HG03378 (cell line): ENCODE results near the gene SCNM1.
"Not testable (repeated sequence)": the region's sequence is repeated elsewhere in the genome, so short reads cannot be mapped to it uniquely, and the experiment has no call there.

Source experiments
- ATAC-seq: cut with Tn5 transposase; IDR thresholded peaks from one replicate; pipeline ENCODE4 v1.9.1; 2021; ENCODE audit warnings: mild to moderate bottlenecking, moderate library complexity; ENCODE audit not compliant: unreplicated experiment

SCNM1 gene

DNA sequence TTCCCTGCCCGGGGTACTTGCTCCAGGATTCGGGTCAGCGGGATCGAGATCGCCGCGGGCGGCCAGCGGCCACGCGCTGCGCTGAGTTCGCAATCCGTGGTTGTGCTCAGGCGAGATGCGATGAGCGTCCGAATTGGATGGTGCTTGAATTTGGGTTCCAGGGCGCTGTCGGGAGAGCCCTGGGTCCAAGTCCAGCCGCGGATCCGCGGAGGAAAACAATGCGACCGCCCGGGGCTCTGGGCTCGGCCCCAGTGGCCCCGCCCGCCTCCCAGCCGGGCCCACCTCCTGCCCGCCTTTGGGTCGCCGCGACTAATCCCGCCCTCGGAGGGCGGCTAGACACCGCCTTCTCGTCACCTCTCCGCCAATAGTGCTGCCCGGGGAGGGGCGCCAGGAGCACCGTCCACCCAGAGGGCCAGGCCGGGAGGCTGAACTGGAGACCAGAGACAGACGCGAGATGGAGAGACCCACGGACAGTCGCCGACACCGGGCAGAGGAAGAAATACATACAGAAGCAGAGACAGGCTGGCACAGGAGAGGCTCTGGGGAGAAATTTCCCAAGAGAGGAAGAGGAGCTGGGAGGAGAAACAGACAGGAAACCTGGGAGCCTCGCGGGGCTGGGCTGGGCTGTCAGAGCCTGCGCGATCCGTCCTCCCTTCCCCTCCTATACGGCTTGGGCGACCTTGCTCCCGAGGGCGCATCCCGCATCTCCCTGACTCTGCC lies 19.4 kb upstream of the SCNM1 start, which contains the start of gene SEMA6C:
SEMA6C (minus strand) TSS at position 220 of the 720 bp plus-strand sequence. CDS start 4,010 bp downstream, outside the sequence.
- ATAC-seq = peak; percentile 84

DNA sequence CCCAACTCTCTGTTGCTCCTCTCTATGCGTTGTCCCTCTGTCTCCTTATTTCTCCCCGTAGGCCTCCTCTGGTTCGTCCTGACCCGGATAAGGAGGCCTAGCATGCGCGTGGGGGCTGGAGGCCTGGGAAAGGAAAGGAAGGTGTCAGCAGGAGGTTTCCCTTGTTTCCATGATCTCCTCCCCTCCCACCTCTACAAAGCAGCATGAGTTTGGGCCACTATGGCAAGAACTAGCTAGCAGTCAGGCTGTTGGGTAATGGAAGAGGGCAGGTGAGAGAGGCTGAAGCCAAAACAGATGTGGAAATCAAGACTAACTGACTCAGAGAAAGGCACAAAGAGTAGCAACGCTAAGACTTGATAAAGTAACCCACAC lies 18.8 kb upstream of the SCNM1 start:
- no peak for ATAC-seq

DNA sequence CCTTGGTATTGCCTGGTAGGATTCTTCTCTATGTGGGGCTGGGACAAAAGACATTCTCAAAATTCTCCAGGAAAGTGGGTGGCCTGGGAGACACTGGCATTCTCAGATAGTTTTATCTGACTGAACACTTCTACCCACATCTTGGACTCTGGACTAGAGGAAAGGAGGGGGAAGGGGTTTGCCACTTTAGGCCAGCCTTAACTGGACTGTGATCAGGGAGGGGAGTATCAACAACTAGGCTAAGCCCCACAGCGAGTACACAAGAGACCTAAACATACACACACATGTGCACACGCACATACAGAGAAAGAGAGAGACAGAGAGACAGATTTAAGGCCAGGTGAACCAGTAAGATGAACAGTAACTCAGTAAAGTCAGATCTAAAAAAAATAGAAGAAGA lies 18.3 kb upstream of the SCNM1 start:
- no peak for ATAC-seq

DNA sequence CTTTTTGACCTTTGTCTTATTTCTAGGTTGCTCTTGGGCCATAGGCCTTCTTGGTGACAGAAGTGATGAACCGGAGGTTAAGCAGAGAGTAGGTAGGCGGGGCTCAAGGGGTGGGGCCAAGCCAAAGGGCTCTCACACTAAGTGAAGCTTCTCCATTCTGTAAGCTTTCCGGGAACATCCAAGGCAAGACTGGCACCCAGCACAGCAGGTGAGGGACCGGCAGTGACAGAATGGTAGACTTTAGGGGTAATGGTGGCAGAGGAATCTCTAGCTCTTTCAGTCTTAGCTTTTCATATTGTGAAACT lies 9.5 kb upstream of the SCNM1 start, which contains the start of gene TNFAIP8L2:
TNFAIP8L2 (plus strand) TSS at position 135 of the 305 bp plus-strand sequence. CDS start 2,049 bp downstream, outside the sequence.
- ATAC-seq = peak; percentile 44

DNA sequence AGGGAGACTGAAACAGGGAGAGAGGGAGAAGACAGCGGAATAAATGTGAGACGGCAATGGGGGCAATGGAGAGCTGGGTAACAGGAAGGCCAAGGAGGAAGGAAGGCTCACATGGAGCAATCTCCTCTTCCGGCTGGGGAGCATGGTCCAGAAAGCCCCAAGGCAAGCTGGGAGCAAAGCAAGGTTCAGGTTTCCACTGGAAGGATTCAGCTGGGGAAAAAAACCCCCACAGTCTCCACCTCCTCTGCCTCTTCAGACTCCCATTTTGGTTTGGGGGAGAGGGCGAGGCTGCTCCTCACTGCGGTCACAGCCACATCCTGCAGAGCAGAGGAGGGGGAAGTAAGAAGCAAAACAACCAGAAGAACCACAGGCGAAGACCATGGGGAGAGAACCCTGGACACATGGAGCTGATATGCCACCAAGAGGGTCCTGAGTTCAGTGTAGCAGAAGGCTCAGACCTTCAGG lies 8.8 kb upstream of the SCNM1 start:
- no peak for ATAC-seq

DNA sequence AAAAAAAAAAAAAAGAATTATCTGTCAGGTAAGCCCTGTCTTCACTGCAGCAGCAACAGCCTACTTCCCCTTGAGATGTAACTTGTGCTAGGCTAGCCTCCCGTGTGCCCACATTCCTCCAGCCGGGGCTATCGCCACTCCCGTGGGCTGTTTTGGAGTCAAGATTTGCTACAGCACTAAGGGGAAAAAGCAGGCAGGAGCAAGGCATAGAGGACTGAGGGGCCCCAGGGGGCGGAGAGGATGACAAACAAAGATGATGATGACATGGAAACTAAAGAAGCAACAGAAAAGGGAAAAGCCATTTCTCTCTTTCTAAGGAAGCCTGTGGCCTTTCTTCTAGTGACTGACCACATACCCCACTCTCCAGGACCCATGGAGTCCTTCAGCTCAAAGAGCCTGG lies 7.6 kb upstream of the SCNM1 start:
- ATAC-seq = no peak

DNA sequence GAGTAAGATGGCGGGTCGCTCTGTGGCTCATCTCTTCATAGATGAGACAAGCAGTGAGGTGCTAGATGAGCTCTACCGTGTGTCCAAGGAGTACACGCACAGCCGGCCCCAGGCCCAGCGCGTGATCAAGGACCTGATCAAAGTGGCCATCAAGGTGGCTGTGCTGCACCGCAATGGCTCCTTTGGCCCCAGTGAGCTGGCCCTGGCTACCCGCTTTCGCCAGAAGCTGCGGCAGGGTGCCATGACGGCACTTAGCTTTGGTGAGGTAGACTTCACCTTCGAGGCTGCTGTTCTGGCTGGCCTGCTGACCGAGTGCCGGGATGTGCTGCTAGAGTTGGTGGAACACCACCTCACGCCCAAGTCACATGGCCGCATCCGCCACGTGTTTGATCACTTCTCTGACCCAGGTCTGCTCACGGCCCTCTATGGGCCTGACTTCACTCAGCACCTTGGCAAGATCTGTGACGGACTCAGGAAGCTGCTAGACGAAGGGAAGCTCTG lies 7.1 kb upstream of the SCNM1 start:
- ATAC-seq = no peak

DNA sequence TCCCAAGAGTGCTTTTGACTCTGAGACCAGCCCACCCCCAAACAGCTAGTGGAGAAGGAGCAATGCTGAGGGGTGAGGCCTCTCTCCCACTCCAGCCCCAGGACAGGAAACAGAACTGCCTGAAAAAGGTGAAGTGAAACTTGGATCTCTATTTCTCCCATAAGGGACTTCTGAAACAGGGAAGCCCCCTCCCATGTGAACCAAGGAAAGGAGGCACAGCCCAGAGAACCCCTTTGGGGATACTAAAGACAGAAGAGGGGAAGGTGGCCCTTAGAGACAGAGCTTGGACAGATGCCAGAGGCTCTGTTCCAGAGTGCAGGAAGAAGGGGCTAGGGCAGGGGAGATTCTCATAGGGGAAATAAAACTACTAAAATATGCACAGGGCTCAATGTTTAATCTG lies 6.6 kb upstream of the SCNM1 start:
- ATAC-seq = no peak

DNA sequence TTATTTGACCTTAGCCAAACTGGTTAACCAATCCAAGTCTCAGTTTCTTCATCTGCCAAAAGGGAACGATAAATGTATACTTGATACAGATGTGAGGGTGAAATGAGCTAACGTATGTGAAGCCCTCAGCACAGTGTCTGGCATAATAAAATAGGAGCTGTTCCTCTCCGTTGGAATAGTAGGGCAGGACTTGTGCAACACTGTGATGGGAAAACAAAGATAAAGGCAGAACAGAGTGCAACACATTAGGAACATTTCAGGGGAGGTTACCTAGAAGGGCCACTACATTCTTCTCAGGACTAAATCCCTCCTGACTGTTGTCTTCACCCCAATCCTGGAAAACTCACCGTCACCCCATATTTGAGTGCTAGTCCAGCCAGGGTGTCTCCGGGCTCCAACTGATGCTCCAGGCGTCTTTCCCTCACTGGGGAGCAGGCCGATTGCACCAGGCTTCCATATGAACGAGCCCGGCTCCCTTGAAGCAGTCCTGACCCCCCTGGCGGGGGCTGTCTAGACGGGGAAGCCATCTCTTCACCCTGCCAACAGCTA lies 1.1 kb upstream of the SCNM1 start:
- ATAC-seq = no peak

DNA sequence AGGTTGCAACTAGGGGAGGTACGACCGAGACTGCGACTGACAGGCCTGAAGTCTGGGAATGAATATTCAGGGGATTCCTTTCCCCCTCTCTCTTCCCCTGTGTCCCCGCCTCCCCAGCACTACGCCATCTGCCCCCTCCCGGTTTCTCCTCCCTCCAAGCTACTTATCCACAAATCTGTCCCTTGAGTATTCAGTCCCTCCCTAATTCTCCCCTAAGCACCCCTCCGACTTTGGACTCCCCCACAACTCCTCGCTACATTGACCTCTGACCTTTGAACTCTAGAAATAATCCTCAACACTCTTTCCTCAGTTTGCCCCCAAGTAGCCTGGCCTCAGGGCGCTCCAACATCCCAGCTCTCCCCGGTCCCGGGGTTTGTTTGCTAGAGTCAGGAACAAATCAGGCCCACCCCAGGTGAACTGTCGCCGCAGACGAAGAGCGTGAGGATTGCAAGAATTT lies 635 bp upstream of the SCNM1 start:
- ATAC-seq = no peak

DNA sequence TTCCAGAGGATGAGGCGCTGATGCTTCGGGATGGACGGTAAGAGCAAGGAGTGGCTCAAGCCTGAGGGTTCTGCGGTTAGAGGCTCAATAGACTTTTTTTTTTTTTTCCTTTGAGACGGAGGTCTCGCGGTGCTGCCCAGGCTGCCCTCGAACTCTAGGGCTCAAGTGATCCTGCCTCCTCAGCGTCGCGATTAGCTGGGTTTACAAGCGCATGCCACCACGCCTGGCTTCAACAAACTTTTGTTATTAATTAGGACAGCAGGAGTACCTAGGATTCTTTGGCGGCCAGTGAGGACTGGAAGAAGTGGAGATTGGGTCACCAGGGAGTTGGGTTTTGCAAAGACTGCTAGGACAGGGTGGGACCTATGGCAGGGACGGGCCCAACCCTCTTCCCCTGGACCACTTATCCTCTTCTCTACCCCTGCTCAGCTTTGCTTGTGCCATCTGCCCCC lies 587 bp downstream of the SCNM1 start:
- no peak for ATAC-seq

DNA sequence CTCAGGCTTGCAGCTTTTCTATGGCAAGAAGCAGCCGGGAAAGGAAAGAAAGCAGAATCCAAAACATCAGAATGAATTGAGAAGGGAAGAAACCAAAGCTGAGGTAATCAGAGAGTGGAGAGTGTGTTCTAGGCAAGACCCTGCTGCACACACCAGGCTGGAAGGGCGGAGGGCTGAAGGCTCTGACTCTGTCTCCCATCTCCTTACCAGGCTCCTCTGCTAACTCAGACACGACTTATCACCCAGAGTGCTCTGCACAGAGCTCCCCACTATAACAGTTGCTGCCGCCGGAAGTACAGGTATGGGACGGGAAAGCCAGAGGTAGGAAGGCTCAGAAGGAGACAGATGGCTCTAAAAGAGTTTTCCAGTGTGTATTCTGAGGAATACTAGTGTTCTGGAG lies 1.2 kb downstream of the SCNM1 start:
- ATAC-seq = no peak

DNA sequence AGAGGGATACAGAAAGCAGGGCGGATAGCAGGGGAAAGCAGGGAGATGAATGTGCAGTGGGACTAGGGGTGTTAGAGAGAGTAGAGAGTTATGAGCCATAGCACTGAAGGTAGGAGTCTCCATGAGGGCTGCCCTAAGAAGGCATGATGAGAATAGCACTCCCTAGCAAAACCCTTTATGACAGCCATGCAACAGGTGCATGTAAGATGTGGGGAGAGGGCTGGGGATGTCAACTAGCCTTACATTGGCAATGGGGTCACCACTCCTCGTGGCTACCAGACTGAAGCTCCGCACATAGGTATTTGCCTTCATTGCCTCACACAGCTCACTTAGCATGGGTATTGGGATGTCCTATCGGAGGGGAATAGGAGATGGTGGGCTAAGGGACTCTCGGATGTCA lies 5.2 kb downstream of the SCNM1 start:
- no peak for ATAC-seq

DNA sequence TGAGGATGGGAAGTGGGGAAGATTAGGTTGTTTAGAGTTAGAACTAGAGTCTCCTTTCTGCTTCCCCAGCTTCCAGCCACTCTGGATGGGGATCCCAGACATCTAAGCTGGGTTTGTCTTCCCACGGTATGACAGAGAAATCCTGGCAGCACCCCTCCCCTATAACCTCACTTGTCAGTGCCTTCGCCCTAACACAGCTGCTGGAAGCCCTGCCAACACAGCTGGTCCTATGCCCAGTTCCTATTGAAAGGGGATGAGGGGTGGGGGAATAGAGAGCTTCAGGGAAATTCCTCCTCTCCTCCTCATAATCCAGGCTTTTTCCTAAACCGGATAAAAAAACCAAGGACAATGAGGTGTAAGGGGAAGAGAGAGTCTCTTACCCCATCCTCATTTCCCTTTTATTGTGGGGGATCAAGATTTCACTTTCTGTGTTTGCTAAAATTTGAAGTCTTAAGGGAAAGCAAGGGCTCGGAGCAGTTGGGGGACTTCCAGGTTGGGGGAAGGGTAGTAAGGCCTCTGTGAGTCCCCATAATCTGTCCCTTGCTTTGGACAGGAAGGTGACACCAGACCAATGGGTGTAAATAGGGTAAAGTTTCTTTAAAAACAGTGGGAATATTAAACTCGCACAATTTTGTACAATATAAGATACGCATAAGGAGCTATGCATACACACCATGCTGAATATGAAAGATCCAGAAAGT lies 9.2 kb downstream of the SCNM1 start:
- ATAC-seq = no peak

DNA sequence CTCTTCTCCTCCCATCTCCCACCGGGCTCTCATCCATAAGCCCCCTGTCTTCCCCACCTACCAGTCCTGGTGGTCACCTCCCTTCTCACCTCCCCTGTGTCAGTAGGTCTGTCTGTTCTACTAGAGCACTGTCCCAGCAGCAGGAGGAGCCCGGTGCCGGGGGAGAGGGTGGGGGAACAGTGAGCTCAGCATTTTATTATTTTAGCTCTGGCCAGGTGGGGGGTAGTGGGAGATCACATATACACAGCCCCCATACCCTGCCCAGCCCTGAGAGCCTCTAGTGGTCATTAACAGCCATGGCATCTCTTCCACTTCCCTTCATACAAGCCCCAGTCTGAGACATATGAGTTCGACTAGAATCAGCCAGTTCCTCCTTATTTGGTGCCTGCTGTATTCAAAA lies 9.9 kb downstream of the SCNM1 start, which contains the start of gene TMOD4:
TMOD4 (minus strand) TSS at position 119 of the 400 bp plus-strand sequence. CDS start 1,106 bp downstream, outside the sequence.
- no peak for ATAC-seq

DNA sequence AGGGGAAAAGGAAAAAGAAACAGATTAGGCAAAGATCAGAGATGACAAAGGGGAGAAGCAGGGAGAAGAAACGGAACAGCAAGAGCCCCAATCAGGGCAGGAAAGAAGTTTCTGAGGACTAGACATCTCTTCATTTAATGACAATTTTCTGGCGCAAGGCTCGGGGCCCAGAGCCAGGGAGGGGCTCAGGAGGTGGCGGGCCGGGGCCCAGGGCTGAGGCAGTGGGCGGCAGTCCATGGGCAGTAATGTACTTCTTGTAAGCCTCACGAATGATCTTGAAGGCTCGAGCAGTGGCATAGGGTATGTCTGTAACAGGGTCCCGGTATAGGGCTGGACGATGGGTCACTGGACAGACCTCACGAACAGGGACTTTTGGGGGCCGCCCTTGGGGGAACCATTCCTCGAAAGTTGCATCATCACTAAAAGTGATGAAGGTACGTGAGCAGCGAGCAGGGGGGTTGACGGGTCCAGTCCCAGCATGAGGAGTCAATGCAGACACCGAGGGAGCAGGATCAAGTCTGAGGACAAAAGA lies 10.6 kb downstream of the SCNM1 start:
- ATAC-seq = no peak

DNA sequence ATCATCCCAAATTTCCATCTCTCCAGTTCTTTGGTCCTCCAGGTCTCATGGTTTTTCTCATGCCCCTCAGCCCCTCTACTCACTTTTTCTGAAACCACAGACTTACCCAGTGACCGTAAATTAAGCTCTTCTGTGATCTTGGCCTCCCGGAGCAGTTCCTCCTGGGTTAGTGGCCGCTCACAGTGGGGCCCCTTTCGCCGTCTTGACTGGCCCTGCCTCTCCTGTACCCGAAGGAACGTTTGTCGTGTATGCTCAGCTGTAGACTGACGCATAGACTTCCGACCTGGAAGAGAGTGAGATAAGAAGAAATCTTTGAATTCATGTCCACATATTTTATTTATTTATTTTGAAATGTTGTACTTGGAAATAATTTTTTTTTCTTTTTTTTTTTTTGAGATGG lies 18.3 kb downstream of the SCNM1 start:
- ATAC-seq = no peak

DNA sequence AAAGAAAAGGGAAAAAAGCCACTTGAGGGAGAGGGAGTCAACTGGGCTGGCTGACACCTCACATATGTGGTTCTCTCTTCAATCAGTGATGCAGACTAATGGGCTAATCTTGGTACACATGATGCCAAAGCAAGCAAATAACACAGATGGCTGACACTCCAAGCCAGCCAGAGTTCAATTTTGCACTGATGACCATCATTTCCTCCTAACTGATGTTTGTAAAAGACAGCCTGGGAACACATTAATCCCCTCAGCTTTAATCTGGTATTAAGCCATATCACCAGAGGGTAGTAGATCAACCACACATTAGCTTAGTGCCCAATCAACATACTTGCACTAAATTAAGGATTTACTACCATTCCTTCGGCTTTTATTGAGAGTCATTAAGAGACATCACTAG lies 21.3 kb downstream of the SCNM1 start:
- ATAC-seq = no peak

DNA sequence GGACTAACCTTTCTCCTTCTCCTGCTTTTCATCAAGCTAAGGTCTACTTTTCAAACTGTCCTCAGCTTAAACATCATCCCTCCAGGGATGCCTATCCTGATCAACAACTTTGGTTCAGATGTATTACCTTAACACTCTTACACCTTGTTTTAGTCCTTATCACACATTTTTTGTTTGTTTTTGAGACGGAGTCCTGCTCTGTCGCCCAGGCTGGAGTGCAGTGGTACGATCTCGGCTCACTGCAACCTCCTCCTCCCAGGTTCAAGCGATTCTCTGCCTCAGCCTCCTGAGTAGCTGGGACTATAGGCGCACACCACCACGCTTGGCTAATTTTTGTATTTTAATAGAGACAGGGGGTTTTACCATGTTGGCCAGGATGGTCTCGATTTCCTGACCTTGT lies 22.7 kb downstream of the SCNM1 start:
- ATAC-seq = not testable (repeated sequence)

DNA sequence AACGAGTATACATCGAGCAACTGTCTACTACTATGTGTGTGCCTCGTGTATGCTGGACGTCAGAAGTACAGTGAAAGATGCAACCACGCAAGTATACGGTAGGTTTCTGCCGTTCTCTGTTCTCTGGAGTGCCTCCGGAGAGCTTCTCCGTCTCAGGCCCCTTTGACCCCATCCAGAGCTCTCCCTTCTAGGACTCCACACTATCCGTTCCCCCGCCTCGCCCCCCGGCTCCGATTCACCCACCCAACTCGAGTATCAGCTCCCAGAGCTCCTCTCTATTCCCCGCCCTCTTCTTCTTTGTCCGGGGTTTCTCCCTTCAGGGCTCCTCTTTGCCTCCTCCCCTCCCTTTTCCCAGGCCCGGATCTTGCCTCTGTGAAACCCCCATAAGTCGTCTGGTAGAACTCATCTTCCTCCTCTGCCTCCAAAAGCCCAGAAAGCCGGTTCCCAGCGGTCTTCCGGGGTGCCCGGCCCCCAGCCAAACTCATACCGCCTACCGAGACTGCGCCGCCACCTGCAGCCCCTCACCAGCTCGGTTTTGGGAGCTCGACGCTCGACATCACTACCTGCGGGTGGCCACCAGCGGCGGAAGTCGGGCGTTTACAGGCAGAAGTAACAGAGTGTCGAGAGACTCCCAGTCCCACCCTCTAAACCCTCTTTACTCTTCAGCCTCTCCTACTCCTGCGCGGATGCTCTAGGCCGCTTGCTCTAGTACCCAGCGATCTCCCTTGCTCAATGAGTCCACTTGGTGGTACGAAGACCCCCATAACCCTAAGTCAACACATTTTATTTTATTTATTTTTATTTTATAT lies 23.9 kb downstream of the SCNM1 start, which contains the start of gene VPS72:
VPS72 (minus strand) TSS at position 561 of the 809 bp plus-strand sequence; CDS start at position 485, 76 bp downstream.
- peak; percentile 69 for ATAC-seq
